ENCODE data around the gene HPD.
"Not testable (repeated sequence)": the region's sequence is repeated elsewhere in the genome, so short reads cannot be mapped to it uniquely, and the experiment has no call there.

HPD gene

GRCh38 chr12:121800694-121801594, 57.7 kb downstream of the HPD start:
- FAIRE-seq (no peak), DNase-seq (ENCODE audit: low spot score) (no peak)

- FAIRE-seq (no peak), DNase-seq (ENCODE audit: low spot score) (peak; percentile 87)
These were observed 58.6 kb downstream of the HPD start for GRCh38 chr12:121799842-121800693.

GRCh38 chr12:121799156-121799841, 59.4 kb downstream of the HPD start:
- FAIRE-seq (no peak), DNase-seq (ENCODE audit: low spot score) (peak; percentile 70)

- FAIRE-seq (no peak), DNase-seq (ENCODE audit: low spot score) (no peak)
These were observed 59.9 kb downstream of the HPD start for GRCh38 chr12:121798787-121799155.

GRCh38 chr12:121797937-121798786, 60.5 kb downstream of the HPD start:
- DNase-seq (ENCODE audit: low spot score) = no peak
- FAIRE-seq = no peak

GRCh38 chr12:121796855-121797751, 61.6 kb downstream of the HPD start:
- FAIRE-seq (no peak), DNase-seq (ENCODE audit: low spot score) (peak; percentile 63)

- DNase-seq (ENCODE audit: low spot score) (peak; percentile 73), FAIRE-seq (no peak)
These were observed 63.4 kb downstream of the HPD start for GRCh38 chr12:121795034-121795968.

- FAIRE-seq (no peak), DNase-seq (ENCODE audit: low spot score) (no peak)
These were observed 64.1 kb downstream of the HPD start for GRCh38 chr12:121794534-121795033.

GRCh38 chr12:121793838-121794533, 64.7 kb downstream of the HPD start:
- FAIRE-seq (no peak), DNase-seq (ENCODE audit: low spot score) (peak; percentile 89)

GRCh38 chr12:121793440-121793837, 65.2 kb downstream of the HPD start, which contains the start of gene RHOF:
Gene RHOF, minus strand, starts transcription at chr12:121793688. Its CDS starts 55 bp downstream, at chr12:121793633.
- no peak for FAIRE-seq
- DNase-seq (ENCODE audit: low spot score) = peak; percentile 75

- DNase-seq (ENCODE audit: low spot score) = no peak
- FAIRE-seq = no peak
These were observed 65.8 kb downstream of the HPD start for GRCh38 chr12:121792607-121793439.

GRCh38 chr12:121791671-121792551, 66.7 kb downstream of the HPD start:
- DNase-seq (ENCODE audit: low spot score) (no peak), FAIRE-seq (no peak)

GRCh38 chr12:121790785-121791184, 67.9 kb downstream of the HPD start:
- DNase-seq (ENCODE audit: low spot score); FAIRE-seq: not testable (repeated sequence)

GRCh38 chr12:121789800-121790728, 68.6 kb downstream of the HPD start:
- FAIRE-seq (no peak), DNase-seq (ENCODE audit: low spot score) (peak; percentile 68)
